ENCODE data around the gene NTRK2.

NTRK2 gene

DNA sequence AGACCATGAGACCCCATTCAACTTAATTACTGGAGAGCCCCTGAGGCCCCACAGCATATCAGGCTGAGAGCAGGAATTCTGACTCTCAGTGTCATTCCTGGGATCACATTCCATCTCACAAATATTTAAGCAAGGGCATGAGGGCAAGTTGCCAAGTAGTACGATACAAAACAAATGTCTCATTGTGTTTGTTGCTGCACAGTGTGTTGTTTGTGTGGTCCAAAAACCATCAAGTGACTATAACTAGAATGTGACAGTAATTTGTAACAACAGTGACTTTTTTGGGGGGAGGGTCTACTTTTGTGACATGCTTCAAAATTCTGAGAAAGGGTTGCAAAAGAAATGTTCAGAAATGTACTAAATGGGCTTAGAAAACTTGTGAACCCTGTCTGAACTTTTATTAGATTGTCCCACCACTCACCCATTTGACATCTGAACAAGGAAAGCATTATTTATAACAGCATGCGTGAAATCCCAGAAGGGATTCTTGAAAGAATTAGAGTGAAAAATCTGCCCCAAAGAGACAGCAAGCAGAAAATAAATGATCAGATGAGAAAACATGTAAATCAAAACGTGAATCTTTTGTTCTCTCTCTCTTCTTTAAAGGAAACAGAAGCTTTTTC, 347.0 kb downstream of the NTRK2 start:
- Histone ChIP-seq H3K4me3 (ENCODE audit: low read depth in 1 of 2, low read length in 2 of 2) (no peak overlapping the region), H3K27ac (ENCODE audit: low read depth, low read length) (no peak overlapping the region), H3K27me3 (ENCODE audit: control insufficient read depth in 1 of 2, insufficient read depth in 2 of 2, low read length in 2 of 2) (no peaks in the 10 kb centered on the region)

DNA sequence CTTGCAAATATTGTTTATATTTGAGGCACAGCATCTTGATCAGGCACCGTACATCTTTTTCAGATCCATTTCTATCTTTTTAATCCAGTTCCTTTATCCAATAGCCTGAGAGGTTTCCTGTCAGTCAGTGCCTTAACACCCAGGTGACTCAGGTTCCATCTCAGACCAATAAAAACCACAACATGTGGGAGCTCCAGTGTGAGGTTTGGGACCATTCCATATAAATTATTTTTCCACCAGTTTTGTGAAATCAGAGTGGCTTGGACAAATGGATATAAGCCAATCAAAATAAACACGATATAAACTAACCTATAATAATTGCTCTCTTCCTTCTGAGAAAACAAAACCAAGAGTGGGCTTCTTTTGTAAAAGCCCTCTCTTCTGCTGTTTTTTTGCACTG, 351.3 kb downstream of the NTRK2 start:
- Histone ChIP-seq H3K9me3 (ENCODE audit: low read length) (no peaks in the 10 kb centered on the region), H3K27me3 (ENCODE audit: control insufficient read depth in 1 of 2, insufficient read depth in 2 of 2, low read length in 2 of 2) (no peaks in the 10 kb centered on the region), H3K9ac (ENCODE audit: low read length) (no peak overlapping the region), H3K4me1 (ENCODE audit: insufficient read depth, low read length) (no peaks in the 10 kb centered on the region), H3K36me3 (ENCODE audit: insufficient read depth, low read length) (no peaks in the 10 kb centered on the region), H3K27ac (ENCODE audit: low read depth, low read length) (no peak overlapping the region), H3K4me3 (ENCODE audit: low read depth in 1 of 2, low read length in 2 of 2) (no peak overlapping the region)

More for the DNA sequence above, 347.0 kb downstream of the NTRK2 start:
- Histone ChIP-seq H3K4me1 (ENCODE audit: insufficient read depth, low read length) (no peaks in the 10 kb centered on the region), H3K36me3 (ENCODE audit: insufficient read depth, low read length) (no peaks in the 10 kb centered on the region), H3K9ac (ENCODE audit: low read length) (no peak overlapping the region), H3K9me3 (ENCODE audit: low read length) (no peaks in the 10 kb centered on the region)

DNA sequence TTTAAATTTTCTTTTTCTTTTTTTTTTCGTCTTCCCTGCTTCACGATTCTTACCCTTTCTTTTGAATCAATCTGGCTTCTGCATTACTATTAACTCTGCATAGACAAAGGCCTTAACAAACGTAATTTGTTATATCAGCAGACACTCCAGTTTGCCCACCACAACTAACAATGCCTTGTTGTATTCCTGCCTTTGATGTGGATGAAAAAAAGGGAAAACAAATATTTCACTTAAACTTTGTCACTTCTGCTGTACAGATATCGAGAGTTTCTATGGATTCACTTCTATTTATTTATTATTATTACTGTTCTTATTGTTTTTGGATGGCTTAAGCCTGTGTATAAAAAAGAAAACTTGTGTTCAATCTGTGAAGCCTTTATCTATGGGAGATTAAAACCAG, 352.2 kb downstream of the NTRK2 start:
- Histone ChIP-seq H3K36me3 (ENCODE audit: insufficient read depth, low read length) (no peaks in the 10 kb centered on the region), H3K27me3 (ENCODE audit: control insufficient read depth in 1 of 2, insufficient read depth in 2 of 2, low read length in 2 of 2) (no peaks in the 10 kb centered on the region), H3K4me3 (ENCODE audit: low read depth in 1 of 2, low read length in 2 of 2) (no peak overlapping the region), H3K4me1 (ENCODE audit: insufficient read depth, low read length) (no peaks in the 10 kb centered on the region), H3K27ac (ENCODE audit: low read depth, low read length) (no peak overlapping the region), H3K9me3 (ENCODE audit: low read length) (no peaks in the 10 kb centered on the region), H3K9ac (ENCODE audit: low read length) (no peak overlapping the region)

DNA sequence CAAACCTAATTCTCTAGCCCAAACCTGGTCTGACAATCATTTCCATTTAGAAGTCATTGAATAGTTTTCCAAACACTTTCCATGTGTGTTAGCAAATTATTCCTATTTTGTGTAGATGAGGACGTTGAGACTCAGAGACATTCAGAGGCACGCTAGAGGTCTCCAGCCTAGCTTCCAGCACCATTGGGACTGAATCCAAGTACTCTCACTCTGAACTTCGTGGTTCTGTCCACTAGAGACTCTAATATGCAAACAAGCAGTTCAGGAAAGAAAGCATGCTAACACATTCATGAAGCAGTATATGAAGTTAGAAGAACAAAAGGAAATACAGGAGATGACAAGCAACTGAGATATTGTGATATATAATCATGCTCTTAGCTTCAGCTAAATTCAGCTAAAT, 354.8 kb downstream of the NTRK2 start:
- Histone ChIP-seq H3K9me3 (ENCODE audit: low read length) (no peaks in the 10 kb centered on the region), H3K36me3 (ENCODE audit: insufficient read depth, low read length) (no peaks in the 10 kb centered on the region), H3K27ac (ENCODE audit: low read depth, low read length) (no peak overlapping the region), H3K4me3 (ENCODE audit: low read depth in 1 of 2, low read length in 2 of 2) (no peak overlapping the region), H3K27me3 (ENCODE audit: control insufficient read depth in 1 of 2, insufficient read depth in 2 of 2, low read length in 2 of 2) (no peaks in the 10 kb centered on the region), H3K9ac (ENCODE audit: low read length) (no peak overlapping the region), H3K4me1 (ENCODE audit: insufficient read depth, low read length) (no peaks in the 10 kb centered on the region)

DNA sequence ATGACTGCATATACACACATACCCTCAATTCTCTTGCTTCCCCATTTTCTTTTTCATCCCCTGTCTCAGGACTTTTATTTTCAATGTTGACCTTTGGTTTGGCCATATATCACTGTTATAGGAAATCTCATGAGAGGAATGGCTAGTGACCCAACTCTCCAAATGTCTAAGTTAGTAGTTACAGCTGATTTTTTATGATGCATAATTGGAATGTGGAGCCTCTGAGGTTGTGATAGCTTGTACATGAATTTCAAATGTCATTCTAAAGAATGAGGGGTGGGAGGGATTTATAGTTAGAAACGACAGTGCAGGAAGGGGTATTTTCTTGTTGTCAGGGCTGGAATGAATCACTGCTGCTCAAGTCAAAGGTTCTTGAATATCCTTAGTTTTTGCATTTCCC, 356.1 kb downstream of the NTRK2 start:
- H3K4me3 ChIP-seq (ENCODE audit: low read depth in 1 of 2, low read length in 2 of 2) = no peak overlapping the region
- H3K27ac ChIP-seq (ENCODE audit: low read depth, low read length) = no peak overlapping the region
- no peaks in the 10 kb centered on the region for H3K27me3 ChIP-seq (ENCODE audit: control insufficient read depth in 1 of 2, insufficient read depth in 2 of 2, low read length in 2 of 2)
- no peaks in the 10 kb centered on the region for H3K4me1 ChIP-seq (ENCODE audit: insufficient read depth, low read length)
- H3K36me3 ChIP-seq (ENCODE audit: insufficient read depth, low read length) = no peaks in the 10 kb centered on the region
- no peak overlapping the region for H3K9ac ChIP-seq (ENCODE audit: low read length)
- H3K9me3 ChIP-seq (ENCODE audit: low read length) = no peaks in the 10 kb centered on the region

DNA sequence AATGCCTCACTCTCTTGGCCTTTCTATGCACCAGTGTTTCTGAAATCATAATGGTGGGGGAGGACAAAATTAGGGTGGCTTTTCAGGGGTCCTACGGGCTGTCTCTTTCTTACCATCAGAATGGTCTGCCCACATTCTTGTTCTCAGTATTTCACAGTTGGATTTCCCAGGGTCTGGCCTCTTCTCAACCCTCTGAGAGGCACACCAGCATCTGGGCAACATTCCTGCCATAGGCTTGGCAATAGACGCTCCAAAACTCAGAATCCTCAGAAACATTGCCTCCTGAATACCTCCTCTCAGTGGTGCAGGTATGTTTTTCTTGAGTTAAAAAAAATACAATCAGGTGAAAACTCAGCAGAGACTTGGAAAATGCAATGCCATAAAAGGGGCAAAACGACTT, 358.3 kb downstream of the NTRK2 start:
- Histone ChIP-seq H3K36me3 (ENCODE audit: insufficient read depth, low read length) (no peaks in the 10 kb centered on the region), H3K4me3 (ENCODE audit: low read depth in 1 of 2, low read length in 2 of 2) (no peak overlapping the region), H3K9ac (ENCODE audit: low read length) (no peak overlapping the region), H3K9me3 (ENCODE audit: low read length) (no peaks in the 10 kb centered on the region), H3K27ac (ENCODE audit: low read depth, low read length) (no peak overlapping the region), H3K4me1 (ENCODE audit: insufficient read depth, low read length) (no peaks in the 10 kb centered on the region), H3K27me3 (ENCODE audit: control insufficient read depth in 1 of 2, insufficient read depth in 2 of 2, low read length in 2 of 2) (no peaks in the 10 kb centered on the region)

DNA sequence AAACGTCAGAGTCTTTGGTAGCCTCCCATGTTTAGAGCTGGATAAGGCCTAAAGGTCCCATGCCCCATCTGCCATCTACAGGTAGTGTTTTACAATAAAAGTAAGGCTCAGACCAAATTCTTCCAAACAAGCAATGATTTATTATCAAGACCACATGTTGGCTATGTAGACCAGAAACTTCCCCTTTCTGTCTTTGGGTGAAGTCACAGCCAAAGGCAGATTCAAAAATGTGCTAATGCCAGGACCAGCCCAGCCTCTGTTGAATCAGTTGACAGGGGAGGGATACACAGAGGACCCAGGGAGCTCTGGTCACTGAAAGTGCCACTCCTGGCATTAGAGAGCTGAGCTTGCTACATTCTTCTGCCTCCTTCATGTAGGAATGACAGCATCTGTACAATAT, 360.8 kb downstream of the NTRK2 start:
- no peaks in the 10 kb centered on the region for H3K4me1 ChIP-seq (ENCODE audit: insufficient read depth, low read length)
- no peak overlapping the region for H3K4me3 ChIP-seq (ENCODE audit: low read depth in 1 of 2, low read length in 2 of 2)
- no peaks in the 10 kb centered on the region for H3K36me3 ChIP-seq (ENCODE audit: insufficient read depth, low read length)
- no peak overlapping the region for H3K9ac ChIP-seq (ENCODE audit: low read length)
- no peak overlapping the region for H3K27ac ChIP-seq (ENCODE audit: low read depth, low read length)
- H3K9me3 ChIP-seq (ENCODE audit: low read length) = no peaks in the 10 kb centered on the region
- H3K27me3 ChIP-seq (ENCODE audit: control insufficient read depth in 1 of 2, insufficient read depth in 2 of 2, low read length in 2 of 2) = no peaks in the 10 kb centered on the region

DNA sequence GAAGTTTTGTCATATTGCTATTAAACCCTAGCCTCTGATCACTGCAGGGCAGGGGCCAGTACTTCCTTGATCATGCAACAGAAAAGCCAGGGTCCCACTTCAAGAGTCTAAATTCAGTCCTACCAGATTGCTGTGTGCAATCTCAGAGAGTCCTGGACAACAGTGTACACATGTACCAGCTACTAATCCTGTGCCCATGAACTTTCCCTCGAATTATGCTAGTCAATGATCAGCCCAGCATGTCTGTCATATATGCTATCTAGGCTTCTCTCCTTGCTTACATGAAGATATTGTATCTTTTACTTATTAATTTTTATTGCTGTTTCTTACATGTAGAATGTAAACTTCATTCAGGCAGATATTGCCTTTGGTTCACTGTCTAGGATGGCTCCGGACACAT, 367.0 kb downstream of the NTRK2 start:
- Histone ChIP-seq H3K27me3 (ENCODE audit: control insufficient read depth in 1 of 2, insufficient read depth in 2 of 2, low read length in 2 of 2) (no peaks in the 10 kb centered on the region), H3K4me1 (ENCODE audit: insufficient read depth, low read length) (no peaks in the 10 kb centered on the region), H3K9ac (ENCODE audit: low read length) (no peak overlapping the region), H3K9me3 (ENCODE audit: low read length) (no peaks in the 10 kb centered on the region), H3K36me3 (ENCODE audit: insufficient read depth, low read length) (no peaks in the 10 kb centered on the region), H3K4me3 (ENCODE audit: low read depth in 1 of 2, low read length in 2 of 2) (no peak overlapping the region), H3K27ac (ENCODE audit: low read depth, low read length) (no peak overlapping the region)

DNA sequence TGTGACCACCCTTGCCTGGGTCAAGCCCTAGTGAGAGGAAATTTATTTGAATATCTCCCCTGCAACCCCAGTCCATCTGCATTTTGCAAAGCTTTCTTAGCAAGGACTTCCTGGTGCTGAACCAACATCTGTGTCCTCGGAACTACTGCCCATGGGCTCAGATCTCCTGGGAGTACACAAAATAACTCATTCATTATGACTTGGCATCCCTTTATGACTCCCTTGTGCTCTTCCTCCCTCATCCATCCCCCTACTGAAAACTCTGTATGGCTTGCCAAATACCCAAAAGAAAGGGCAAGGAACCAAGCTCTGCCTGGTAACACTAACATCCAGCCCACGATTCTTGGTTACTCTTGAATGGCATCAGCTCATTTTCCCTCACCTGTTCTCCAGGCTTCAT, 368.5 kb downstream of the NTRK2 start:
- H3K27me3 ChIP-seq (ENCODE audit: control insufficient read depth in 1 of 2, insufficient read depth in 2 of 2, low read length in 2 of 2) = no peaks in the 10 kb centered on the region
- H3K9me3 ChIP-seq (ENCODE audit: low read length) = no peaks in the 10 kb centered on the region
- no peak overlapping the region for H3K9ac ChIP-seq (ENCODE audit: low read length)
- no peak overlapping the region for H3K4me3 ChIP-seq (ENCODE audit: low read depth in 1 of 2, low read length in 2 of 2)
- no peaks in the 10 kb centered on the region for H3K36me3 ChIP-seq (ENCODE audit: insufficient read depth, low read length)
- H3K27ac ChIP-seq (ENCODE audit: low read depth, low read length) = no peak overlapping the region
- H3K4me1 ChIP-seq (ENCODE audit: insufficient read depth, low read length) = no peaks in the 10 kb centered on the region

DNA sequence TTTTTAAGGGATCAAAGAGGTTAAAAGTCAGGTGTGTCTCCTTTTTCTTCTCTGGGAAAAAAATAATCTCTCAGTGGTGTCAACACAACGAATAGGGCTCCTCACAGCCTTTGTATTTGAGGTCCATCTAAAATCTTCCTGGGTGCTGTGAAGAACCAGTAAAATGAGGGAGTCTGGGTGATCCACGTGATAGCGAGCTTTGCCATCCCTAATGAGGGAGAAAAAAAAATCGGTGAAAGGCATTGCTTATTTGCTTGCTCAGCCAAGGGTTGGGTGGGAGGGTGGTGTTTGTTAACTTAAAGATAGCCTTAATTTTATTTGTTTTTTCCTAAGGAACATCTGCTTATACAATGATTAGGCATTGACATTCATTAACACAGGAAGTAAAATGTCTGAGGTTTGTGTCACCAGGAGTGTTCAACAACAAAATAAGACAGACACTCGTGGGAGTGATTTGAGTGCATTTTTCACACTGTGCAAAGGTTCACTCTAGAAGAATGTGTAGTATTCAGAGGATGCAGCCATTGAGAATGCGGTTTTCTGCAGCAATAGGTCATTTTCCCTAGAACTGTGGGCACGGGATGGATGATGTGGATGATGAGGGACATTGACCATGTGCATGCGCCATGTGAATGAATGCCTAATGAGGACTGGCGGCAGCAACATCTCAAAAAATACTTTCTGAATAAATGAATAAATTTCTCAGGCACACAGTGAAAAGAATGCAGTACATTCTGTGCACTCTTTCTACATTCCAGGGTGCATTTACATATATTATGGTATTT, 369.5 kb downstream of the NTRK2 start:
- Histone ChIP-seq H3K4me1 (ENCODE audit: insufficient read depth, low read length) (no peaks in the 10 kb centered on the region), H3K4me3 (ENCODE audit: low read depth in 1 of 2, low read length in 2 of 2) (no peak overlapping the region), H3K9me3 (ENCODE audit: low read length) (no peaks in the 10 kb centered on the region), H3K9ac (ENCODE audit: low read length) (no peak overlapping the region), H3K36me3 (ENCODE audit: insufficient read depth, low read length) (no peaks in the 10 kb centered on the region), H3K27me3 (ENCODE audit: control insufficient read depth in 1 of 2, insufficient read depth in 2 of 2, low read length in 2 of 2) (no peaks in the 10 kb centered on the region), H3K27ac (ENCODE audit: low read depth, low read length) (no peak overlapping the region)

DNA sequence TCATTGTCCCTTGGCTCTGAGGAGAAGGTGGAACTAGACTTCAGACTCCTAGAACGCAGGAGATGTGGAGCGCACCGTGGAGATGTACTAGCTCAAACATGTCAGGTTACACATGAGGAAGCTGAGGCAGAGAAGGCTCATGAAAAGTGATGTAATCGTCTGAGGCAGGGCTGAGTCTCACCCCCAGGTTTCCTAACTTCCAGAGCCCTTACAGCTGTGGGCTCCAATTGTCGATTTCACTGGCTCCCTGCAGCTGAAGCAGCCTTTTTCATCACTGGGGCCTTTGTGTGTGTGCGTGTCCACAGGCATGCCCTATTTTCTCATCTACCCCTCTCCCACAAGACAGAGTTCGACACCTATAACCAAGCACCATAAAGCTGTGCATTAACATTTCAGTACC, 370.6 kb downstream of the NTRK2 start:
- Histone ChIP-seq H3K9me3 (ENCODE audit: low read length) (no peaks in the 10 kb centered on the region), H3K4me1 (ENCODE audit: insufficient read depth, low read length) (no peaks in the 10 kb centered on the region), H3K4me3 (ENCODE audit: low read depth in 1 of 2, low read length in 2 of 2) (no peak overlapping the region), H3K27ac (ENCODE audit: low read depth, low read length) (no peak overlapping the region), H3K36me3 (ENCODE audit: insufficient read depth, low read length) (no peaks in the 10 kb centered on the region), H3K9ac (ENCODE audit: low read length) (no peak overlapping the region), H3K27me3 (ENCODE audit: control insufficient read depth in 1 of 2, insufficient read depth in 2 of 2, low read length in 2 of 2) (no peaks in the 10 kb centered on the region)

Data from muscle layer of colon (tissue), 2 donors.